NCI-H1930 (cell line): ENCODE measurements around the gene KNOP1.
A peak's percentile ranks its signal among the peaks of the same experiment; 100 is the strongest.

ENCODE experiments used
- DNase-seq, 2 experiments: peaks; one replicate each; lab custom pipeline; 2025; lab: John Stamatoyannopoulos, UW

The KNOP1 gene, protein sequence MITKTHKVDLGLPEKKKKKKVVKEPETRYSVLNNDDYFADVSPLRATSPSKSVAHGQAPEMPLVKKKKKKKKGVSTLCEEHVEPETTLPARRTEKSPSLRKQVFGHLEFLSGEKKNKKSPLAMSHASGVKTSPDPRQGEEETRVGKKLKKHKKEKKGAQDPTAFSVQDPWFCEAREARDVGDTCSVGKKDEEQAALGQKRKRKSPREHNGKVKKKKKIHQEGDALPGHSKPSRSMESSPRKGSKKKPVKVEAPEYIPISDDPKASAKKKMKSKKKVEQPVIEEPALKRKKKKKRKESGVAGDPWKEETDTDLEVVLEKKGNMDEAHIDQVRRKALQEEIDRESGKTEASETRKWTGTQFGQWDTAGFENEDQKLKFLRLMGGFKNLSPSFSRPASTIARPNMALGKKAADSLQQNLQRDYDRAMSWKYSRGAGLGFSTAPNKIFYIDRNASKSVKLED

DNA sequence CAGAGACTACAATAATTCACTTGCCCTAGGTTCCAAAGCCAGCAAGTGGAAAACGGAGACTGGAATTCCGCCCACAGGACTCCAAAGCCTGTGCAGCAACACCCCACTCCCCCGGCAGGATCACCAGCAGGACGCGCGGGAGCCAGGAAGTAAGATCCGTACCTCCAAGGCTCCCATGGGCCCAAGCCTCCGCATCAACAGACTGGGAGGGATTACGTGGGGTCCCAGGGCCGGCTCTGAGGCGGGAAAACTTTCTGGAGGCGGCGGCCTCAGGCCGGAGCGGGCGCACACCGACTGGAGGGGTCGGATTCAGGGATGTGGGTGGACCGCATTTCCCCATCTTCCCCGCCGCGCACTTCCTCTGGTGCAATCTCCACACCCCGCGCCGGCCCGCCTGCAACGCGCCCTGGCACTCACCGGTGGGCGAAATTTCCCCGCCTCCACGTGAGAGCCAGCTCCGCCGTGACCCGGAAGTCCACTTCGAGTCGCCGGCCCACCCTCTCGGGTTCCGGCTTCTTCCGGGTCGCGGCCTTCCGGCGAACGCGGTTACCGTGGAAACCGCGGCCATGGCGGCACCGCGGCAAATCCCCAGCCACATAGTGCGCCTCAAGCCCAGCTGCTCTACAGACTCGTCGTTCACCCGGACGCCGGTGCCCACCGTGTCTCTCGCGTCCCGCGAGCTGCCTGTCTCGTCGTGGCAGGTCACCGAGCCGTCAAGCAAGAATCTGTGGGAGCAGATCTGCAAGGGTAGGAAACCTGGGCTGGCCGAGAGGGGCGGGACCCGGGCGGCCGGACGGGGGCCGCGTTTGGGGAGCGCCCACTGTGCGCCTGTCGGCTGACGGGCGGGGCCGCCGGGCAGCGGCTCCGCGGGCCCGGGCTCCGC lies at the start of gene KNOP1, which contains the start of gene IQCK:
KNOP1 (minus strand) TSS at position 487 of the 883 bp plus-strand sequence. CDS start 3,192 bp downstream, outside the sequence.
IQCK (plus strand) TSS at position 531 of the 883 bp plus-strand sequence; CDS start at position 567, 36 bp downstream.
- peak; percentile 80 to 88 for DNase-seq

DNA sequence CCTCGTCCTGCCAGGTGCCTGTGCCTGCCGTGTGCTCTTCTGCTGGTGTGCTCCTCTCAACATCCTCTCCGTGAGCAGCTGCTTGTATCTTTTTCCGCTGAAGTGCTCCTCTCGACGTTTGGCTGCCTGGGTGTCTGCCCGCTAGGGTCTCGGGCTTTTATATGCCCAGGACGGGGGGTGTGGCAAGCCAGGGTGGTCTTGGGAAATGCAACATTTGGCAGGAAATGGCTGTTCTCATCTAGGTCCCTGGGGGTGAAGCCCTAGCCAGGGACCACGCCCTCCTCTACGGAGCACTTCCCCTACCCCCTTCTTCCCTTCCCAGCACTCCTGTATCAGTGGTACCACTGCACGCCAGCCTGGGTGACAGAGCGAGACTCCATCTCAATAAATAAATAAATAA lies 49.5 kb upstream of the KNOP1 start:
- DNase-seq: no peak

DNA sequence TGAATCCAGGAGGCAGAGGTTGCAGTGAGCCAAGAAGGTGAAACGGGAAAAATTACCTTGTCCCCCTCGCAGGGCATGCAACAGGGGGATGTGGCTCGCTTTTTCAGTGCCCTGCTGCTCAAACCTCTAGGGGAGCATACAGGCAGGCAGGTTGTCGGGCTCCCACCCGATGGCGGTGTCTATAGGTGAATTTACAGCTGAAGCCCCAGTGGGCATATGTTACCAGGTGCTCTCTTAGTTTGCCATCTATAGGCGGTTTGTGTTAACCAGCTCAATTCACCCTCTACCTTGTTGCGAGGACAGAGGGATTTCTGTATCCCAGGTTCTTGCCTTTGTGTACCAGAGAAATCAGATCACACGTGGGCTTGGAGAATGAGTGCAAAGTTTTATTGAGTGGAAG lies 49.0 kb upstream of the KNOP1 start:
- no peak for DNase-seq

DNA sequence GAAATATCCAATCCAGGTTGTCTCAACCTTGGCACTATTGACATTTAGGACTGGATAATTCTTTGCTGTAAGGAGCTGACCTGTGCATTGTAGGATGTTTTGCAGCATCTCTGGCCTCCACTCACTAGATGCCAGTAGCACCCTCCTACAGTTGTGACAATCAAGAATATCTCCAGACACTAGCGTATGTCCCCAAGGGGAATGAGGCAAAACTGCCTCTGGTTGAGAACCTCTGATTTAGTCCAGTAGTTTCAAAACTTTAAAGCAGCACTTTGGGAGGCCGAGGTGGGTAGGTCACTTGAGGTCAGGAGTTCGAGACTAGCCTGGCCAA lies 48.5 kb upstream of the KNOP1 start:
- no peak for DNase-seq

DNA sequence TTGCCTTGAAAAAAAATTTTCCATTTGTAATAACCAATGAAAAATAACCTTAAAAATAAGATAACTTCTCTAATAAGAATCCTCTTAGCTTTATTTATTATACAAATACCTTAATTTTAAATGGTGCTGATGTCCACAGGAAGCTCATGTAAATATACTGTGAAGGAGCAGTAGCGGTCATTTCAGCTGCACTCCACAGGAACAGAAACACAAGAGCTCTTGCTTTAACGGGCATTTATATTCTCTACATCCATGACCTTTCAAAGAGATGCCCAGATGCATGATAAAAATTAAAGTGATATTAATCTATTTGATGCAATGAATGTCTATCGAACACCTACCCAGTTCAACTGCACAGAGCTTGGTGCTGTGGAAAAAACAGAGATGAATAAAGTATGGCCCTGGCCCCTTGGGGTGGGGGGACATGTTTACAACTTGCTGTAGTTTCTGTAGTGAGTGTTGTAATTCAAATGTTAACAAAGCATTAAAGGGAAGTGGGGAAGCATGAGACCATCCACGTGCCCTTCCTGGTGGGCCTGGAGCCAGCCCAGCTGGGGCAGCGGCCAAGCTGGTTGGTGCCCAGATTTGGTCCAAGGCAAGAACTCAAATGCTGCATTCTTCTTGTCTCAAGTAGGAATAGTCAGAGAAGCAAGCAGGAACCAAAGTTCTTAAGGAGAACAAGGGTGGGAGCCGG lies 48.0 kb upstream of the KNOP1 start:
- no peak for DNase-seq

DNA sequence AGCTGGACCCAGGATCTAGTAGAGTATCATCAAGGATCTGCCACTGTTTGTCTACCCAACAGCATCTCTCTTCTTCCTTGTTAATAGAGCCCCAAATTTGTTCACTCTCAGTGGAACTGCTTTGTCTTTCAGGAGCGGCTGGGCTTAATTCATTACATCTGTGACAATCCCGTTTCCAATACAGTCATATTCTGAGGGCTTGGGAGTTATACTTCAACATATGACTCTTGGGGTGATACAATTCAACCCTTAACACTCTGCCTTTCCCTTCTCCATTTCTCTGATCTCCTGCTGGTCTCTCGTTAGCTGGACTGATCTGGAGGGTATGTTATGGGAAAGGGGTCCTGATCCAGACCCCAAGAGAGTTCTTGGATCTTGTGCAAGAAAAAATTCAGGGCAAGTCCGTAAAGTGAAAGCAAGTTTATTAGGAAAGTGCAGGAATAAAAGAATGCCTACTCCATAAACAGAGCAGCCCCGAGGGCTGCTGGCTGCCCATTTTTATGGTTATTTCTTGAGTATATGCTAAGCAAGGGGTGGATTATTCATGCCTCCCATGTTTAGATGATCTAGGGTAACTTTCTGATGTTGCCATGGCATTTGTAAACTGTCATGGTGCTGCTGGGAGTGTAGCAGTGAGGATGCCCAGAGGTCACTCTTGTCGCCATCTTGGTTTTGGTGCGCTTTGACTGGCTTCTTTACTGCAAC lies 42.5 kb upstream of the KNOP1 start:
- DNase-seq: no peak

DNA sequence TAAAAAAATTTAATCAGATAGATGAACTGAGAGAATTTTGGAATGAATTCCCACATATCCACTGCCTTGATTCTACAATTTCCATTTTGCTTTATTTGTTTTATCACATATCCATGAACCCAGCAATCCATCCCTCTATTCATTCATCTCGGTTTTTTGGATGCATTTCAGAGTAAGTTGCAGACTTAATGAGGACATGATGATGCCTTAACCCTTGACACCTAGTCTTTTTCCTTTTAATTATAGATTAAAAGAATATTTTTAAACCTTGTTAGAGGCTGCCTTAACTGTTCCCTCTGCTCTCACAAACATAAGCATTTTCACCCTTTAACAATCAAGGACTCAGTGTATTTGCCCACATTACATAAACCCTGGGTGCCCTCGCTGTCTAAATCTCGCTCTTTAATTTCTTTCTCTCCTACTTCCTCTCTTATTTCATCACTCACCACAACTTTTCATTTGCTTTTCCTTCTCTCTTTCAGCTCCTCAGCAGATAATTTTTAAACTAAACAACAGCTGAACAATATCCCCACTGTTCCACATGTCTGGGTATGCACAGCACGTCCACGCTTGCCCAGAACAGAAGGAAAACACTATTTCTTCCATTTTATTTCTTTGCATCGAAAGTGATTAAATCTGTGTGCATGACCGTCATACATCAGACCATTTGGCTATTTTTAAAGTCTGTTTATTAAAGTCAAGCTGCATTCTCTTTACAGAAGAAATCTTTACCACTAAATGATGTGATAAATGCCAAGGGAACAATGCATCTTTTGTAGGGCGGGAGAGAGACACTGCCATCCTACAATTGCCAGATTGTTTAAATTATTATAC lies 40.0 kb upstream of the KNOP1 start:
- DNase-seq: peak in 1 of 2 experiments; percentile 67

DNA sequence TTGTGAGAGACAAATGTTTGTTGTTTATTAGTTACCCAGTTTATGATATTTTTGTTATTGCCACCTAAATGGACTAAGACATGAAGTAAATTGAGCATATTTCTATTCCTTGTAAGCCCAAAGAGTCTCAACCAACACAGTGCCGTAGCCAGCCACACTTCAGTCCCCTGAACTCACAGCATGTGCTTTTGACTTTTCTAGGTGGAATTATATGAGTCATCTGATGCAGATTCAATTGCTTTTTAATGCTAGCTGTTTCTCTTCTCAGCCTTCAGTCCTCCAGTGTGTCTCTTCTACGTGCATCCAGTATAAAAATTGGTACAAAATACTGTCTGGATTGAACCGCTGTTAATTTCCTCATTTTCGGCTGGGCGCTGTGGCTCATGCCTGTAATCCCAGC lies 39.0 kb upstream of the KNOP1 start:
- DNase-seq: no peak

DNA sequence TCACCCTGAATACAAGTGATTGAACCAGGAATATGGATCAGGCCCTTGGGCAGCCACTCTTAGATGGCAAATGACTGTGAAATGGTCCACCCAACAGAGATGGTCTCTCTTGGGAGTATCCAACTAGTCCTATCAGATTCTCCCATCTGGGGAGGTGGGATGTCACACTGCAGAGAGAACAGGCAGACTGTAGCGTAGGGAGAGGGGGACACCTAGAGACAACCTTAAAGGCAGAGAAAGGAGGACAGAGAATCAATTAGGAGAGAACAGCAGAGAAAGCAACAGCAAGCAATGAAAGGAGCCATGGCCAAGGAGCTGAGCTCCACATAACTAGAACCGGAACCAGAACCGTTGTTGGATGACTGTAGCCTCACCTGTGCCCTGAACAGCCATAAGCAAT lies 37.2 kb upstream of the KNOP1 start:
- no peak for DNase-seq

DNA sequence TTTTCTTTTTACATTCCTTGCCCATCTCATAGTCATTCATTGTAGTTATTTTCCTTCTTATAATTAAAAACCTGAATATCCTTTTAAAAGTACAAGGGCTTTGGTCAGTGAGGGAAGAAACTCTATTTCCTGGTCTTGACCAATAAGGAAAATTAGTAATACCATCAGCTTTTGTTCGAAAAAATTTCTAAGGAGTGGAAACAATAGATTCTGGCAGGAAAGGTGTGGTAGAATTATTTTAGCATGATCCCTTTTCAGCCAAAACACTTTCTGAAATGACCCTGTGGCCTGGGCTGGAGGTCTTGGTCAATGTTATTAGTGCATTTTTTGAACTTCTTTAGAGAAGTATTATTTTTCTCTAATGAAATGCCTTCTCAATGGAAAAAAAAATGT lies 36.6 kb upstream of the KNOP1 start:
- no peak for DNase-seq

DNA sequence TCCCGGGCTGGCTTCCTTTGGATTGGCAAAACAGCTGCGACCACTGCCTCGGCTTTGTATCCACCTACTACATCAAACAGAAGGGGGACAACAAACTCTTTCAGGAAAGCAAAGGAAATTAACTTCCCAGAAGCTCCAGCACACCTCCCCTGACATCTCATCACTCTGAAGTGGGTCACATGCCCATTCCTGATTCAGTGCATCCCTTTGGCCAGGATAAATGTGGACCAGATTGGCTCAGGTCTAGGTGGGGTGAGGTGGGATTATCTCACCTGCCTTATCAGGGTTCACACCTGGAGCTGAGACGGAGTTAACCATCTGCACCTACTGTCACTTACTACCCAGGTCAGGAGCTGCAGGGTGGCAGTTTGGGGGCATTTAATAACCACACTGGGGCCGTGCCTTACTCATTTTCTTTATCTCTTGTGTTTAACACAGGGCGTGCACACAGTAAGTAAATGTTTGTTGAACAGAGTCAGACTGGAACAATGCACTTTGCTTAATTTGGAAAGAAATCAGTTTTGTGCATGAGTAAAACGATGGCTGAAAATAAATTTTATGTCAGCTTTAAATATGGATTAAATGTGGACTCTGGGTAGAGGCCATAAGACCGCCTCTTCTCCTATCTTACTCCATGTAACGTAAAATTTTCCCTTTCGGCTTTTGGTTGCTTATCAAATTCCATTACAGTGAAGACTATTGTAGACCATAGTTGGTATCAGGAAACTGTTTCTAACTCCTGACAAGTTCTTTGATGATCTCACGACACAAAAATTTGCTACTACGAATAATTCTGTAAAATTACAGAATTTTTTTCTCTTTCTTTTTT lies 36.0 kb upstream of the KNOP1 start:
- DNase-seq: no peak

DNA sequence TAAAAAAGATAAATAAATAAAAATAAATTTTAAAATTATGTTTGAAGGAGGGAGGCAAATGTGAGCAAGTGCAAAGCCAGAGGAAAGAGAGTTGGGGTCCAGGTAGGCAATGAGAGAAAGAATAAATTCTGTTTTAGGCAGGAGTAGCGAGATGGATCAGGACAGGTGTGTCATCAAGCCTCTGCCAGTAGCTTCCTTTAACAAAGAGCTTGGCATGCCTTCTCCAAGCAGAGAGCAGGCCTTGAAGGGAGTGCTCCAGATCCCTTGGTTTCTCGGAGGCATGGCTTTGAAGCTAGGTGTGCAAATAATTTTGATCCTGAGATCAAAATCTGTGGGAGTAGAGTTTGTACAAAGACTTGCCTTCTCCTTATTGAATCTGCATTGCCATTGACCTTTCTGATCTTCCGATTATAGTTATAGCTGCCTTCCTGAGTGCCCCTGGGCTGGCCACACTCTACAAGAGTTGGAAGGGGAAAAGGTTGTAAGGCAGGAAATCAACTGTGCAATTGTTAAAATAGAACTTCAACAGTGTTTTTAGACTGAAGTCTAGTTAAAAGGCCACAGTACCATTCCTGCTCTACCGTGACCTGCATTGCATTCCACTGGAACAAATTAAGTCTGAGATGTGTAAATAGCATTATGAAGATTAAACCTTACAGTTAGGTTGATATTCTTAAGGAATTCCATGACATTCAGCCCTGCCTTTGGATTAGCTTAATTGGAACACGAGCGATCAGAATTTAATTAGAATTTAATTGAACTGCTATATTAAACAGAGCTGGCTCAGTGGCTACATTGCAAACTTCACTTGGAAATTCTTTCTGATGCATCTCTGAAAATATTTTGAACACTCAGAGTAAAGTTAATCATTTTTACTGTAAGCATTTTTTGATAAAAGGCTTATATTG lies 33.7 kb upstream of the KNOP1 start:
- DNase-seq: no peak

DNA sequence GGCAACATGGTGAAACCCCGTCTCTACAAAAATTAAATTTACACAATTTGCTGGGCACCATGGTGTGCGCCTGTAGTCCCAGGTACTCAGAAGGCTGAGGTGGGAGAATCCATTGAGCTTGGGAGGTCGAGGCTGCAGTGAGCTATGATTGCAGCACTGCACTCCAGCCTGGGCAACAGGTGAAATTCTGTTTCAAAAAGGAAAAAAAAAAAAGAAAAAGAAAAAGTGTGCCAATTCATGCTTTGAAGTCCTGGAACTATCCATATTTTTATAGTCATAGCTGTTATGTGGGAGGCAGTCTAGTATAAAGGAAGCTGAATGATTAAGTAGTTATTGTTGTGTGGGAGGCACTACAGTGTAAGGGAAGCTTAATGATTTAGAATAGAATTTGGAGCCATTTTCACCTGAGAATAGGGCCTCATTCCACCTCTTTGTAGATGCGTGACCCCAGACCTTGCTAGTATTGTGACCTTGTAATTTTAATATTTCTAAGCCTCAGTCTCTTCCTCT lies 31.6 kb upstream of the KNOP1 start:
- no peak for DNase-seq

DNA sequence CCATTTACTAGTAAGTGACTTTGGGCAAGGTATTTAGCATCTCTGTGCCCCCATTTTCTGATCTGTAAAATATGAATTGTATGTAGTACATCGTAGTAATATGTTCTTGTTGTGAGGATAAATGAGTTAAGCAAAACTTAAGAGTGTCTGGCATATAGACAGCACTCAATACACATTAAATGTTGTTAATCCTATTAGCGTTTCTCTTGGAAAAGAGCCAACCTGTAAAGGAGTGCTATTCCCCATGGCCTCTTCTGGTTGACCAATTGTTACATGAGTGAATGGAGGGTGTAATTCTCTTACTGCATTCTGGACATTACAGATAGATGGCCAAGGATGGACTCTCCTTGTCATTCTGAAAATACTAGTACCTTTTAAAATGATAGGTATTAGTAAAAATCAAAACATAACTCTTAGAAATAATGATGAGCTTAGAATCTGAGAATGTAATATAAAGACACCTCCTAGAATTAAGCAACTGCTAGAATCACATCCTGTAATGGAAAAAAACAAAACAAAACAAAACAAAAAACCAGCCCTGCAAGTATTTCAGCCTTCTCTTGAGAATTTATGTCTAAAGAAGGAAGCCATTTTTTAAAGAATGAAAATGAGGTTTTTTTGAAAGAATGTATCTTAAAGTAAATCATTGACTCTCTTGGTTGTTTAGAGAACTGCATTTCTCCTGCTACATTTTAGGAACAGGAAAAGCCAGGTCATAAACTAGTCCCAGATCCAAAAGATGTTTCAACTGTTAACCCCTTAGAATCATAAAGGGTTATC lies 30.6 kb upstream of the KNOP1 start:
- DNase-seq: no peak

DNA sequence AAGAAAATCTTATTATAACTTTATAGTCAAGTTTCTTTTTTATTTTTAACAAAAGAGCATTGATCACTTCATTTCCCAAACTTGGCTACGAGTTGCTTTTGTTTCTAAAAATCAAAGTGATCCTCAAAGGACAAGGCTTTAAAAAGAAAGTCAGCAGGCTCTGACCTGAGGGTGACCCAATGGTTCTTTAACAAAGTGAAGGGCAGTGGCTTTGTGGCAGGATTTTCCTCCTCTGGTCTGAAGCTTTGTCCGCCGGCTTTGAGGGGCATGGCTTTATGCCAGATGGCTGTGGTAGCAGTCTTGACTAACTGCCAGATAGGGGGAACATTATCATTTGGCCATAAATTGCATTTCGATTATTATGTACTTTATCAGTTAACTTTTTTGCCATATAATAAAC lies 28.5 kb upstream of the KNOP1 start:
- DNase-seq: no peak

DNA sequence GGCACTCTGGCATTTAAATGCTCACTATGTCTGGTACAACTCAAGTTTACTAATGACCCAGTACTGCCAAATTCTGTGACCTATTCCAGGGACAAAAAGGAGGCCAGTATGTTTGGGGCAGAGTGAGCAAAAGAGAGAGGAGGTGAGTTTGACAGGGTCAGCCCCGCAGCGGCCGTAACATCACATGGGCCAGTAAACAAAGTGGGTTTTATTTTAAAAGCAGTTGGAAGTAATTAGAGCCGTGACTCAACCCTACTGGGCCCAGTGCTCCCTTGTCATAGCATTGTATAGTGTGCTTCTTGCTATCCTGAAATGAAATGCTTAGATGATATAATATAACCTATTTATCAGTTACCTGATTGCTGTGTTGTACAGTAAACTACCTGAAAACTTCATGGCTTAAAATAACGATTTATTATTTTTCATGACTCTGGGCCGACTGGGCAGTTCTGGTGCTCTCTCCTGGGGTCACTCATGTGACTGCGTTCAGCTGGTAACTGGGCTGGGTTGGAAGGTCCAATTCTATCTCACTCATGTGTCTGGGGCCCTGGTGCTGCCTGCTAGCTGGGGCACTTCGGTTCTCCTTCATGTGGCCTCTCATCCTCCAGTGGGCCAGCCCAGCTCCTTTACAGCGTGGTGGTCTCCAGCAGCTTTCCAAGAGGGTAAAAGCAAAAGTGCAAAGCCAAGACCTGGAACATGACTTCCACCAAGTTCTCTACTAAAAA lies 27.4 kb upstream of the KNOP1 start:
- DNase-seq: no peak

DNA sequence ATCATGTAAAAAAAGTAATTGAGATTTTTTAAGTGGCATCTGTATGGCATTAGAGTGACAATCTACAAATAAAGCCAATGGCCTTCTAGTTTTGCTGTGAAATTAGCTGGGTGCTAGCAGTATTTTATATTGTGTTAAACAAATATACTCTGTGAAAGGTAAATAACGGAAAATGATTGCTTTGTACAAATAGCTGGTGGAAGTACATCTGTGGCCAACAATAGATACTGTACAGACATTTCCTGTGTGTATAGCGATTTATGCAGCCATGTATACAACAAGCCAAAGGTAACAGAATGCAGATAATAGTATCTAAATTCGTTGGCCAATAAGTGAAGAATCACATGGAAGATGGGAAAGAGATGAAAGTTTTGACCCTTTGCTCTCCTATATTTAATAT lies 26.6 kb upstream of the KNOP1 start:
- DNase-seq: no peak
